Left lung (tissue), 10 donors: ENCODE results near the gene USP31. TPM values are rescaled to one million over a fixed set of nuclear protein-coding genes. Genes with fewer than 3 reads are reported as not detected.

Source experiments
- ATAC-seq: fragments of 200-7000 bp; cut with Tn5 transposase; one replicate; pipeline ENCODE4 v1.9.1; 2020; ENCODE audit warnings: moderate library complexity
- DNase-seq, 4 donors: peaks; one replicate each; pipeline ENCODE4 v3.0.0-alpha.2; 2013 to 2020
- H3K27ac ChIP-seq, 2 donors: fragments of 200-600 bp; sonication (generic) in 1 of 2; one replicate each; pipeline versions ENCODE4 v1.5.0 to v1.8.0; 2020 to 2021
- H3K27me3 ChIP-seq, 2 donors: fragments of 200-600 bp; sonication (generic) in 1 of 2; one replicate each; pipeline versions ENCODE4 v1.5.0 to v1.8.0; 2020 to 2021
- H3K36me3 ChIP-seq, 2 donors: fragments of 200-600 bp; sonication (generic) in 1 of 2; one replicate each; pipeline versions ENCODE4 v1.5.0 to v1.8.0; 2020 to 2021
- H3K4me1 ChIP-seq, 2 donors: fragments of 200-600 bp; one replicate each; pipeline ENCODE4 v1.8.0; 2021
- H3K4me3 ChIP-seq, 2 donors: fragments of 200-600 bp; sonication (generic) in 1 of 2; one replicate each; pipeline versions ENCODE4 v1.5.0 to v1.8.0; 2020 to 2021; ENCODE audit warnings: mild to moderate bottlenecking in 1 of 2
- H3K9me3 ChIP-seq, 2 donors: fragments of 200-600 bp; sonication (generic) in 1 of 2; one replicate each; pipeline versions ENCODE4 v1.5.0 to v1.8.0; 2020 to 2021
- CTCF ChIP-seq, 2 donors: fragments of 200-600 bp; sonication (generic) in 1 of 2; IDR thresholded peaks; one replicate each; pipeline versions ENCODE4 v1.5.0 to v1.8.0; 2021; ENCODE audit warnings: antibody characterized with exemption in 2 of 2
- intact Hi-C, 2 donors: fragments of 100-400 bp; cut with DNase I; formaldehyde crosslinking; loops; one replicate each; pipeline versions ENCODE4 v1.11.2 to v1.14.2; 2022
- polyA plus RNA-seq, 6 donors: library from polyadenylated mRNA; unstranded; fragments of 120-200 nt; gene quantifications; one replicate each; pipeline ENCODE4 v1.2.1, GENCODE V29; 2013; ENCODE audit not compliant: insufficient read length in 6 of 6
- total RNA-seq, 2 donors: library from RNA; stranded (reverse); fragmentation: NEBNext Ultra II Directional; extraction: Animal tissue kit (Norgen Biotek cat#: 25700); gene quantifications; one replicate each; pipeline ENCODE4 v1.2.1, GENCODE V29; 2021
- donor health status: DM: no; HTN: yes; CAD: no.
- donor health status: DM: no; HTN: no; CAD: no.

USP31 gene
- total and polyA plus RNA-seq, 8 donors = 8.7 to 17.7 (median 9.8) TPM

GRCh38 chr16:23092072-23092800 is 57.0 kb downstream of the USP31 start:
- Histone ChIP-seq H3K36me3 (peaks cover 0 to 28% of the 10 kb centered on the region in 2 donors), H3K4me1 (no peaks in the 10 kb centered on the region), H3K4me3 (no peak overlapping the region), H3K27me3 (no peaks in the 10 kb centered on the region), H3K27ac (no peak overlapping the region), H3K9me3 (no peaks in the 10 kb centered on the region)
- intact Hi-C loops = no loop called here
- DNase-seq (no peak), ATAC-seq (no peak)
- TF ChIP-seq CTCF (IDR thresholded peaks at IDR 0.05) = no peak

GRCh38 chr16:23089111-23089510 is 60.1 kb downstream of the USP31 start:
- intact Hi-C loops = no loop called here
- no peak overlapping the region for H3K4me3 ChIP-seq
- DNase-seq (no peak), ATAC-seq (no peak)
- H3K27ac ChIP-seq = no peak overlapping the region
- H3K36me3 ChIP-seq = peaks cover 0 to 35% of the 10 kb centered on the region in 2 donors
- no peaks in the 10 kb centered on the region for H3K4me1 ChIP-seq
- no peaks in the 10 kb centered on the region for H3K27me3 ChIP-seq
- H3K9me3 ChIP-seq = no peaks in the 10 kb centered on the region
- no peak for TF ChIP-seq CTCF (IDR thresholded peaks at IDR 0.05)

GRCh38 chr16:23088018-23088417 is 61.2 kb downstream of the USP31 start:
- no peak for ATAC-seq
- intact Hi-C loops = no loop called here
- Histone ChIP-seq H3K4me1 (no peaks in the 10 kb centered on the region), H3K36me3 (peaks cover 0 to 30% of the 10 kb centered on the region in 2 donors), H3K27ac (no peak overlapping the region), H3K27me3 (no peaks in the 10 kb centered on the region), H3K9me3 (no peaks in the 10 kb centered on the region), H3K4me3 (no peak overlapping the region)
- no peak for TF ChIP-seq CTCF (IDR thresholded peaks at IDR 0.05)
- no peak for DNase-seq

GRCh38 chr16:23085949-23086348 is 63.3 kb downstream of the USP31 start:
- no peaks in the 10 kb centered on the region for H3K27me3 ChIP-seq
- H3K27ac ChIP-seq = no peak overlapping the region
- no peak for TF ChIP-seq CTCF (IDR thresholded peaks at IDR 0.05)
- H3K36me3 ChIP-seq = peaks cover 0 to 51% of the 10 kb centered on the region in 2 donors
- H3K4me3 ChIP-seq = no peak overlapping the region
- intact Hi-C loops = no loop called here
- ATAC-seq (no peak), DNase-seq (no peak)
- no peaks in the 10 kb centered on the region for H3K4me1 ChIP-seq
- H3K9me3 ChIP-seq = no peaks in the 10 kb centered on the region

GRCh38 chr16:23082161-23082788 is 67.0 kb downstream of the USP31 start:
- no peaks in the 10 kb centered on the region for H3K9me3 ChIP-seq
- no peaks in the 10 kb centered on the region for H3K27me3 ChIP-seq
- TF ChIP-seq CTCF (IDR thresholded peaks at IDR 0.05) = no peak
- H3K4me3 ChIP-seq = no peak overlapping the region
- DNase-seq = no peak
- ATAC-seq = no peak
- peaks cover 0 to 70% of the 10 kb centered on the region in 2 donors for H3K36me3 ChIP-seq
- no peaks in the 10 kb centered on the region for H3K4me1 ChIP-seq
- no peak overlapping the region for H3K27ac ChIP-seq
- intact Hi-C loops = no loop called here
